ENCODE data around the gene CCDC192. TPM values are rescaled to one million over a fixed set of nuclear protein-coding genes. Genes with fewer than 3 reads are reported as not detected.

CCDC192 gene
- total RNA-seq, 1 donor from 2014 or later: 0.31 TPM

DNA sequence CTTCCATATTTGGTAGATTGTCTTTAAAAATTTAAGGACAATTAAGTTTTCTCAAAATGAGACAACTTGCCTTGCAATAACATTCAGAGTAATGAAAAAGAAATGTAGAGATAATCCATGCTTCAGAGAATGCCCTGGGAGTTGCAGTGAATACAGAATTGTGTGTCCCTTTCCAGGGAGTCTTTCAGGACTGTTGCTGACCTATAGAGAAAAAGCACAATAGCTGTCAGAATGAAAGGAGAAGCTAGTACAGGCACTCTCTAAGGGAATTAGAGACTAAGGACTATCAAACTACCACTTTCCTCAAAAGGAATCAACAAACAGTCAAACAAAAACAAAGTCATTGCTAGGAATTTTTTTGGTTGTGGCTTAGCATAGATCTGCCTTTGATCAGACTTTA, 93.0 kb downstream of the CCDC192 start:
- no peak overlapping the region for H3K4me3 Mint-ChIP-seq
- H3K27ac Mint-ChIP-seq: no peak overlapping the region
- no peaks in the 10 kb centered on the region for H3K27me3 Mint-ChIP-seq
- TF ChIP-seq, protein P1, sequence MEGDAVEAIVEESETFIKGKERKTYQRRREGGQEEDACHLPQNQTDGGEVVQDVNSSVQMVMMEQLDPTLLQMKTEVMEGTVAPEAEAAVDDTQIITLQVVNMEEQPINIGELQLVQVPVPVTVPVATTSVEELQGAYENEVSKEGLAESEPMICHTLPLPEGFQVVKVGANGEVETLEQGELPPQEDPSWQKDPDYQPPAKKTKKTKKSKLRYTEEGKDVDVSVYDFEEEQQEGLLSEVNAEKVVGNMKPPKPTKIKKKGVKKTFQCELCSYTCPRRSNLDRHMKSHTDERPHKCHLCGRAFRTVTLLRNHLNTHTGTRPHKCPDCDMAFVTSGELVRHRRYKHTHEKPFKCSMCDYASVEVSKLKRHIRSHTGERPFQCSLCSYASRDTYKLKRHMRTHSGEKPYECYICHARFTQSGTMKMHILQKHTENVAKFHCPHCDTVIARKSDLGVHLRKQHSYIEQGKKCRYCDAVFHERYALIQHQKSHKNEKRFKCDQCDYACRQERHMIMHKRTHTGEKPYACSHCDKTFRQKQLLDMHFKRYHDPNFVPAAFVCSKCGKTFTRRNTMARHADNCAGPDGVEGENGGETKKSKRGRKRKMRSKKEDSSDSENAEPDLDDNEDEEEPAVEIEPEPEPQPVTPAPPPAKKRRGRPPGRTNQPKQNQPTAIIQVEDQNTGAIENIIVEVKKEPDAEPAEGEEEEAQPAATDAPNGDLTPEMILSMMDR (conservative IDR thresholded peaks at IDR 0.05): no peak
- no peaks in the 10 kb centered on the region for H3K9me3 Mint-ChIP-seq
- H3K36me3 Mint-ChIP-seq: no peaks in the 10 kb centered on the region
- H3K4me1 Mint-ChIP-seq (ENCODE audit: unreplicated experiment): no peaks in the 10 kb centered on the region
- no peak for DNase-seq (ENCODE audit: extremely low spot score, unreplicated experiment)

- Mint-ChIP-seq H3K27ac (no peak overlapping the region), H3K36me3 (no peaks in the 10 kb centered on the region), H3K9me3 (no peaks in the 10 kb centered on the region), H3K27me3 (no peaks in the 10 kb centered on the region), H3K4me3 (no peak overlapping the region), H3K4me1 (ENCODE audit: unreplicated experiment) (no peaks in the 10 kb centered on the region)
- TF ChIP-seq, protein P1 (conservative IDR thresholded peaks at IDR 0.05): no peak
- no peak for DNase-seq (ENCODE audit: extremely low spot score, unreplicated experiment)
Measured at GRCh38 chr5:127799293-127799905, 96.2 kb downstream of the CCDC192 start.

GRCh38 chr5:127801751-127802476, 98.7 kb downstream of the CCDC192 start:
- no peak for DNase-seq (ENCODE audit: extremely low spot score, unreplicated experiment)
- Mint-ChIP-seq H3K4me3 (no peak overlapping the region), H3K36me3 (no peaks in the 10 kb centered on the region), H3K27me3 (no peaks in the 10 kb centered on the region), H3K4me1 (ENCODE audit: unreplicated experiment) (no peaks in the 10 kb centered on the region), H3K9me3 (no peaks in the 10 kb centered on the region), H3K27ac (no peak overlapping the region)
- TF ChIP-seq, protein P1 (conservative IDR thresholded peaks at IDR 0.05): no peak

DNA sequence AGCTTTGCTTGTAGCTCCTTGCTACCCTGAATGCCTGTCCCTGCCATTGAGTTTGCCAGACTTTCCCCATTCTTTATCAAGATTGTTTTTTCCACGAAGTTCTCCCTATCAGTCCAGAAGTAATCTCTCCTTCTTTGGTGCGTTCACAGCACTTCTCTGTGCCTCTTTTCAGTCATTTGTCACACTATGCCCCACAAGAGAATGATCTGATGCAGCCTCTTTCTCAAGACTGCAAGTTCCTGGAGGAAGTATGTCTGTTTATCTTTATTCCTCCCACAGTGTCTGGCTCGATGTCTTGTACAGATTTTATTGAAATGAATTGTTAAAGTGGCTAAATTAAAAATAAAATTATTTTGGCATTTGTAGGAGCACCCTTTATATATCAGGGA, 99.3 kb downstream of the CCDC192 start:
- no peak overlapping the region for H3K27ac Mint-ChIP-seq
- TF ChIP-seq, protein P1 (conservative IDR thresholded peaks at IDR 0.05): no peak
- H3K36me3 Mint-ChIP-seq: no peaks in the 10 kb centered on the region
- H3K4me1 Mint-ChIP-seq (ENCODE audit: unreplicated experiment): no peaks in the 10 kb centered on the region
- H3K9me3 Mint-ChIP-seq: no peaks in the 10 kb centered on the region
- H3K4me3 Mint-ChIP-seq: no peak overlapping the region
- no peaks in the 10 kb centered on the region for H3K27me3 Mint-ChIP-seq
- no peak for DNase-seq (ENCODE audit: extremely low spot score, unreplicated experiment)

GRCh38 chr5:127804886-127805426, 101.8 kb downstream of the CCDC192 start:
- Mint-ChIP-seq H3K27ac (no peak overlapping the region), H3K27me3 (no peaks in the 10 kb centered on the region), H3K4me1 (ENCODE audit: unreplicated experiment) (no peaks in the 10 kb centered on the region), H3K9me3 (no peaks in the 10 kb centered on the region), H3K36me3 (no peaks in the 10 kb centered on the region), H3K4me3 (no peak overlapping the region)
- TF ChIP-seq, protein P1 (conservative IDR thresholded peaks at IDR 0.05): no peak
- DNase-seq (ENCODE audit: extremely low spot score, unreplicated experiment): no peak

Measured in type B pancreatic cell (in vitro differentiated cells).